Astrocyte (in vitro differentiated cells and primary cell): ENCODE results near the gene SLC26A9. TPM values are rescaled to one million over a fixed set of nuclear protein-coding genes. Genes with fewer than 3 reads are reported as not detected.

Experiments used
- DNase-seq: peaks from one replicate; pipeline ENCODE4 v3.0.0-alpha.2; 2010; ENCODE audit warnings: low read depth
- FAIRE-seq: peaks from 2 replicates; lab custom pipeline; 2011; peaks lifted over from hg19 to GRCh38; lab: Jason Lieb, UNC
- H2AFZ ChIP-seq: 2 replicates; pipeline ENCODE4 v1.6.0; 2012; ENCODE audit warnings: low read depth, low read length, inconsistent platforms
- H3K27ac ChIP-seq: 2 replicates; pipeline ENCODE4 v1.5.1; 2011; ENCODE audit warnings: low read depth, low read length, inconsistent platforms
- H3K27me3 ChIP-seq: 2 replicates; pipeline ENCODE4 v1.6.0; 2011; ENCODE audit warnings: low read length, inconsistent platforms; ENCODE audit not compliant: insufficient read depth
- H3K36me3 ChIP-seq: 2 replicates; pipeline ENCODE4 v1.5.1; 2011; ENCODE audit warnings: low read length, inconsistent platforms; ENCODE audit not compliant: insufficient read depth
- H3K4me1 ChIP-seq: 2 replicates; pipeline ENCODE4 v1.5.1; 2011; ENCODE audit warnings: low read length, inconsistent platforms; ENCODE audit not compliant: insufficient read depth
- H3K4me2 ChIP-seq: 2 replicates; pipeline ENCODE4 v1.6.0; 2012; ENCODE audit warnings: low read length, inconsistent platforms
- H3K4me3 ChIP-seq: 2 replicates; pipeline ENCODE4 v1.5.1; 2011; ENCODE audit warnings: low read depth, mild to moderate bottlenecking, low read length, inconsistent platforms; ENCODE audit not compliant: insufficient read depth
- H3K79me2 ChIP-seq: 2 replicates; pipeline ENCODE4 v1.6.0; 2012; ENCODE audit warnings: mild to moderate bottlenecking, low read length, inconsistent platforms; ENCODE audit not compliant: insufficient read depth
- H3K9ac ChIP-seq: 2 replicates; pipeline ENCODE4 v1.6.0; 2012; ENCODE audit warnings: mild to moderate bottlenecking, low read length, inconsistent platforms
- H3K9me3 ChIP-seq: 2 replicates; pipeline ENCODE4 v1.5.1; 2012; ENCODE audit warnings: low read depth, mild to moderate bottlenecking, low read length, inconsistent platforms; ENCODE audit not compliant: insufficient read depth
- H4K20me1 ChIP-seq: 2 replicates; pipeline ENCODE4 v1.6.0; 2012; ENCODE audit warnings: low read length, inconsistent platforms; ENCODE audit not compliant: insufficient read depth
- H3K27ac Mint-ChIP-seq: one replicate; pipeline ENCODE4 v1.8.0; 2021; ENCODE audit warnings: mild to moderate bottlenecking, mixed read lengths; ENCODE audit not compliant: unreplicated experiment
- H3K27me3 Mint-ChIP-seq: one replicate; pipeline ENCODE4 v1.8.0; 2021; ENCODE audit warnings: low read depth, mixed read lengths; ENCODE audit not compliant: unreplicated experiment
- H3K36me3 Mint-ChIP-seq: one replicate; pipeline ENCODE4 v1.8.0; 2021; ENCODE audit warnings: low read depth, mixed read lengths; ENCODE audit not compliant: unreplicated experiment
- H3K4me1 Mint-ChIP-seq: one replicate; pipeline ENCODE4 v1.8.0; 2021; ENCODE audit warnings: low read depth, mixed read lengths; ENCODE audit not compliant: unreplicated experiment
- H3K4me3 Mint-ChIP-seq: one replicate; pipeline ENCODE4 v1.8.0; 2021; ENCODE audit warnings: mild to moderate bottlenecking, moderate library complexity, mixed read lengths; ENCODE audit not compliant: unreplicated experiment
- H3K9me3 Mint-ChIP-seq: one replicate; pipeline ENCODE4 v1.8.0; 2021; ENCODE audit warnings: mild to moderate bottlenecking, mixed read lengths; ENCODE audit not compliant: unreplicated experiment
- EZH2 ChIP-seq: IDR thresholded peaks from 2 replicates; pipeline ENCODE4 v1.6.1; 2012; ENCODE audit warnings: mild to moderate bottlenecking, low read length, inconsistent platforms; ENCODE audit not compliant: insufficient read depth
- total RNA-seq: library from RNA; stranded (reverse); gene quantifications from 2 replicates; pipeline ENCODE4 v1.2.1, GENCODE V29; 2021
- TF ChIP-seq, protein P1 (sequence below): IDR thresholded peaks from 2 replicates; pipeline ENCODE4 v1.5.1; 2011; ENCODE audit warnings: low read depth, mild to moderate bottlenecking, inconsistent platforms, low read length, moderate library complexity; ENCODE audit not compliant: insufficient read depth

SLC26A9 gene
- total RNA-seq, 1 donor from 2014 or later, result not detected

DNA sequence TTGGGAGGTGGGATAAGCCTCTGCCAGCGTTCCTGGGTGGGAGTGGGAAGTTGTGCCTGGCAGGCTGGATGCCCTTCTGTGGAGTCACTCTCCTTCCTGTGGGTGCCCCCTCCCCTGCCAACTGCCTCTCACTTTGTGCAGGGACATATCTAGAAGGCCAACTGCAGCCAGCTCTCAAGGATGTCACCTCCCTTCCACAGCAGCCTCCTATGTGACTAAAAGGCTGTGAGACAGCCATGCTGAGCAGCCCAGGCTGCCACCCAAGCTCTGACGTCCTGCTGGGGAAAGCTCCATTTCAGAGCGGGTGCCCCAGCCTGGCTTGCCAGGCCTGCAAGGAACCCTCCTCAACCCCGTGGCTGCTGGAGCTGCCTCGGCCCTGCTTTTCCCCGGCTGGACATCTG, 19.6 kb upstream of the SLC26A9 start:
- Histone ChIP-seq H3K79me2 (no peaks in the 10 kb centered on the region), H3K9ac (no peak overlapping the region), H3K4me2 (no peak overlapping the region), H3K27me3 (peaks cover 4% of the 10 kb centered on the region), H3K27ac (no peak overlapping the region), H2AFZ (no peak overlapping the region), H3K4me1 (peaks cover 27% of the 10 kb centered on the region), H3K4me3 (no peak overlapping the region), H4K20me1 (no peaks in the 10 kb centered on the region), H3K36me3 (no peaks in the 10 kb centered on the region), H3K9me3 (no peaks in the 10 kb centered on the region)
- Mint-ChIP-seq H3K36me3 (no peaks in the 10 kb centered on the region), H3K4me3 (no peak overlapping the region), H3K27me3 (peaks cover 63% of the 10 kb centered on the region), H3K4me1 (peaks cover 2% of the 10 kb centered on the region), H3K27ac (no peak overlapping the region), H3K9me3 (peaks cover 6% of the 10 kb centered on the region)
- DNase-seq, result no peak
- TF ChIP-seq, protein P1, sequence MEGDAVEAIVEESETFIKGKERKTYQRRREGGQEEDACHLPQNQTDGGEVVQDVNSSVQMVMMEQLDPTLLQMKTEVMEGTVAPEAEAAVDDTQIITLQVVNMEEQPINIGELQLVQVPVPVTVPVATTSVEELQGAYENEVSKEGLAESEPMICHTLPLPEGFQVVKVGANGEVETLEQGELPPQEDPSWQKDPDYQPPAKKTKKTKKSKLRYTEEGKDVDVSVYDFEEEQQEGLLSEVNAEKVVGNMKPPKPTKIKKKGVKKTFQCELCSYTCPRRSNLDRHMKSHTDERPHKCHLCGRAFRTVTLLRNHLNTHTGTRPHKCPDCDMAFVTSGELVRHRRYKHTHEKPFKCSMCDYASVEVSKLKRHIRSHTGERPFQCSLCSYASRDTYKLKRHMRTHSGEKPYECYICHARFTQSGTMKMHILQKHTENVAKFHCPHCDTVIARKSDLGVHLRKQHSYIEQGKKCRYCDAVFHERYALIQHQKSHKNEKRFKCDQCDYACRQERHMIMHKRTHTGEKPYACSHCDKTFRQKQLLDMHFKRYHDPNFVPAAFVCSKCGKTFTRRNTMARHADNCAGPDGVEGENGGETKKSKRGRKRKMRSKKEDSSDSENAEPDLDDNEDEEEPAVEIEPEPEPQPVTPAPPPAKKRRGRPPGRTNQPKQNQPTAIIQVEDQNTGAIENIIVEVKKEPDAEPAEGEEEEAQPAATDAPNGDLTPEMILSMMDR, result no peak
- no peak for TF ChIP-seq EZH2
- FAIRE-seq, result no peak

DNA sequence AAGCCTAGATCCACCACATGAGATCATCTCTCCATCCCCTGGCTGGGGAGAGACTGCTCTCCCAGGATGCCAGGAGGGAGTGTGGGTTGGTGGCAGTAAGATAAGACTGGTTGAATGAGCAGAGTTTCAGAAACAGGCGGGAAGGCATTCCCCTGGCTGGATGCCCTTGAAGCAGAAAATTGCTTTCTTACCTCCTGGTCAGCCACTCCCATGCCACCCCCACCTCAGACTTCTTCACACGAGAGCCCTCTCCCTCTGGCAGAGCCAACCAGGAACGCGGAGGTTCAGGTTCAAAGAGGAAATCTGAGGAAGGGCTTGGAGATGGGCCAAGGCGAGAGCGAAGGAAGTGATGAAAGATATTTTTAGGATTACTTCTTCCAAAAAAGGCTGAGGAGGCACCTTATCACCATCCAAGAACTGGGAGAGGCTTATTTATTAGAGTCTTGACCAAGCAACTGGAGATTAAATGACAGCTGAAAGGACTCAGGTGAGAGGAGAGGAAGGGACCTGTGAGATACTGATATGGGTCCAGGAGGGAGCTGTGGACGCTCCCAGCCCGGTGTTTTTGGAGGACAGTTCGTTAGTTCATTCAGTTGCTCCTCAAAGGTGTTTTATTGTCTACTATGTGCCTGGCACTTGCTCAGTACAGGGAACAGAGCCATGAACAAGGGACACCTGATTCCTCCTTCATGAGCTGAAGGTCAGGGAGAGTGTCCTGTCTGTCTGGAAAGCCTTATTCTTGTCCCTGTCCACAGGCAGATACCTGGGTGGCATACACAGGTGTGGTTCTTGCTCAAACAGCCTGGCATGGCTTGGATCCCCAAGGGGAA, 18.9 kb upstream of the SLC26A9 start:
- Histone ChIP-seq H4K20me1 (no peaks in the 10 kb centered on the region), H3K4me3 (no peak overlapping the region), H3K36me3 (no peaks in the 10 kb centered on the region), H3K4me1 (peaks cover 27% of the 10 kb centered on the region), H3K9me3 (no peaks in the 10 kb centered on the region), H3K27me3 (peaks cover 4% of the 10 kb centered on the region), H3K9ac (no peak overlapping the region), H2AFZ (no peak overlapping the region), H3K79me2 (no peaks in the 10 kb centered on the region), H3K27ac (no peak overlapping the region), H3K4me2 (no peak overlapping the region)
- Mint-ChIP-seq H3K36me3 (no peaks in the 10 kb centered on the region), H3K27ac (no peak overlapping the region), H3K9me3 (peaks cover 6% of the 10 kb centered on the region), H3K4me1 (peaks cover 2% of the 10 kb centered on the region), H3K27me3 (peaks cover 62% of the 10 kb centered on the region), H3K4me3 (no peak overlapping the region)
- TF ChIP-seq EZH2, result no peak
- TF ChIP-seq, protein P1, result no peak
- FAIRE-seq (no peak), DNase-seq (peak; percentile 30)

DNA sequence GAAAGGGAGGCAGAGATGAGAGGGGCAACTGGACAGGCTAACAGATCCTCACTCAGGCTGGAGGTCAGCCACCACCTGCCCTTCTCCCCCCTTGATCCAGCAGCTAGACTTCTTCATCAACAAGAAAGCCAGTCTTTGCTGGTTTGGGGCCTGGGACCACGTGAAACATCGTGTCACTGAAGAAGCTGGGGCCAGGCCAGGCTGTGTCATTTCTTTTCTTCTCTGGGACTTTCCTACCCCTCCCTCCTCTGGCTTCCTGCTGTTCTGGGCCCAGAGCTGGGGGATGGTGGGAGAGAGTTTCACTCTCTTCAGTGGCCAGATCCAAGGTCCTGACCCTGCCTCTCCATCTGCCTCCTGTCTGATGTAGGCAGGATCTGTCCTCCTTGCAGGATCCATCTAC, 18.1 kb upstream of the SLC26A9 start:
- no peak overlapping the region for H3K4me3 ChIP-seq
- no peaks in the 10 kb centered on the region for H4K20me1 ChIP-seq
- no peak overlapping the region for H3K27ac Mint-ChIP-seq
- peaks cover 27% of the 10 kb centered on the region for H3K4me1 ChIP-seq
- H3K36me3 Mint-ChIP-seq, result no peaks in the 10 kb centered on the region
- peaks cover 9% of the 10 kb centered on the region for H3K27me3 ChIP-seq
- H3K36me3 ChIP-seq, result no peaks in the 10 kb centered on the region
- no peak overlapping the region for H3K27ac ChIP-seq
- FAIRE-seq, result no peak
- peaks cover 2% of the 10 kb centered on the region for H3K4me1 Mint-ChIP-seq
- H3K4me2 ChIP-seq, result no peak overlapping the region
- no peak overlapping the region for H3K9ac ChIP-seq
- TF ChIP-seq, protein P1, result no peak
- no peak for TF ChIP-seq EZH2
- no peaks in the 10 kb centered on the region for H3K79me2 ChIP-seq
- H3K9me3 Mint-ChIP-seq, result peaks cover 6% of the 10 kb centered on the region
- no peak overlapping the region for H2AFZ ChIP-seq
- no peaks in the 10 kb centered on the region for H3K9me3 ChIP-seq
- no peak for DNase-seq
- H3K27me3 Mint-ChIP-seq, result peaks cover 68% of the 10 kb centered on the region
- no peak overlapping the region for H3K4me3 Mint-ChIP-seq
